H9 (cell line): Measurements from ENCODE around the gene TMA7B. TPM values are rescaled to one million over a fixed set of nuclear protein-coding genes. Genes with fewer than 3 reads are reported as not detected.

Experiments
- DNase-seq: peaks from one replicate; pipeline ENCODE4 v3.0.0-alpha.2; 2017
- H2AFZ ChIP-seq: one replicate; pipeline ENCODE4 v1.6.1; 2013; ENCODE audit warnings: mild to moderate bottlenecking, low read length, control low read depth, moderate library complexity
- H2AK5ac ChIP-seq: 2 replicates; pipeline ENCODE4 v1.6.1; 2013; ENCODE audit warnings: low read length, control low read depth, mixed read lengths; ENCODE audit not compliant: insufficient read length
- H2BK120ac ChIP-seq: one replicate; pipeline ENCODE4 v1.6.1; 2013; ENCODE audit warnings: low read depth, mild to moderate bottlenecking, low read length, control low read depth, inconsistent platforms; ENCODE audit not compliant: poor library complexity, severe bottlenecking
- H2BK12ac ChIP-seq: 2 replicates; pipeline ENCODE4 v1.6.1; 2013; ENCODE audit warnings: low read length, control low read depth, mixed read lengths, low read depth; ENCODE audit not compliant: insufficient read length
- H2BK15ac ChIP-seq: 2 replicates; pipeline ENCODE4 v1.6.1; 2013; ENCODE audit warnings: low read depth, low read length, control low read depth
- H2BK20ac ChIP-seq: one replicate; pipeline ENCODE4 v1.6.1; 2013; ENCODE audit warnings: low read depth, mild to moderate bottlenecking, low read length, control low read depth, inconsistent platforms; ENCODE audit not compliant: poor library complexity, severe bottlenecking
- H2BK5ac ChIP-seq: 2 replicates; pipeline ENCODE4 v1.6.1; 2013; ENCODE audit warnings: low read length, control low read depth, mixed read lengths; ENCODE audit not compliant: insufficient read length
- H3K14ac ChIP-seq: 2 replicates; pipeline ENCODE4 v1.6.1; 2013; ENCODE audit warnings: low read length, control low read depth; ENCODE audit not compliant: insufficient read depth
- H3K18ac ChIP-seq: 2 replicates; pipeline ENCODE4 v1.6.1; 2013; ENCODE audit warnings: low read depth, mild to moderate bottlenecking, mixed read lengths, low read length, control low read depth; ENCODE audit not compliant: insufficient read length
- H3K23ac ChIP-seq: 2 replicates; pipeline ENCODE4 v1.6.1; 2013; ENCODE audit warnings: low read length, control low read depth, mixed read lengths, low read depth; ENCODE audit not compliant: insufficient read length
- H3K23me2 ChIP-seq: 2 replicates; pipeline ENCODE4 v1.6.1; 2013; ENCODE audit warnings: low read depth, mild to moderate bottlenecking, mixed read lengths, low read length, control low read depth; ENCODE audit not compliant: insufficient read length, poor library complexity, severe bottlenecking
- H3K27ac ChIP-seq: 2 replicates; pipeline ENCODE4 v1.5.1; 2013; ENCODE audit warnings: low read length, control low read depth, mixed read lengths, low read depth; ENCODE audit not compliant: insufficient read length
- H3K27me3 ChIP-seq: 2 replicates; pipeline ENCODE4 v1.6.1; 2013; ENCODE audit warnings: low read length, control low read depth, inconsistent platforms; ENCODE audit not compliant: insufficient read depth
- H3K4ac ChIP-seq: 2 replicates; pipeline ENCODE4 v1.6.1; 2013; ENCODE audit warnings: low read depth, mild to moderate bottlenecking, control low read depth, inconsistent platforms, low read length, moderate library complexity
- H3K4me1 ChIP-seq: 2 replicates; pipeline ENCODE4 v1.6.1; 2013; ENCODE audit warnings: low read length, control low read depth, inconsistent platforms; ENCODE audit not compliant: insufficient read depth
- H3K4me2 ChIP-seq: 2 replicates; pipeline ENCODE4 v1.6.1; 2013; ENCODE audit warnings: low read length, control low read depth, mixed read lengths; ENCODE audit not compliant: insufficient read length, insufficient read depth
- H3K56ac ChIP-seq: 2 replicates; pipeline ENCODE4 v1.6.1; 2013; ENCODE audit warnings: low read depth, mild to moderate bottlenecking, mixed read lengths, low read length, control low read depth; ENCODE audit not compliant: insufficient read length
- H3K79me1 ChIP-seq: 2 replicates; pipeline ENCODE4 v1.6.1; 2013; ENCODE audit warnings: low read depth, mild to moderate bottlenecking, moderate library complexity, low read length, control low read depth, inconsistent platforms; ENCODE audit not compliant: insufficient read depth, poor library complexity, severe bottlenecking
- H3K79me2 ChIP-seq: 2 replicates; pipeline ENCODE4 v1.6.1; 2013; ENCODE audit warnings: low read length, control low read depth, inconsistent platforms; ENCODE audit not compliant: insufficient read depth
- H3K9ac ChIP-seq: 2 replicates; pipeline ENCODE4 v1.6.1; 2013; ENCODE audit warnings: low read length, control low read depth, mixed read lengths; ENCODE audit not compliant: insufficient read length; ENCODE audit errors: extremely low read depth
- H3K9me3 ChIP-seq: one replicate; pipeline ENCODE4 v1.6.1; 2013; ENCODE audit warnings: low read depth, low read length, inconsistent platforms; ENCODE audit not compliant: control insufficient read depth
- H3T11ph ChIP-seq: one replicate; pipeline ENCODE4 v1.6.1; 2013; ENCODE audit warnings: mild to moderate bottlenecking, low read length, control low read depth, inconsistent platforms
- H4K20me1 ChIP-seq: one replicate; pipeline ENCODE4 v1.6.1; 2013; ENCODE audit not compliant: control insufficient read depth, insufficient read length, insufficient read depth
- H4K5ac ChIP-seq: 2 replicates; pipeline ENCODE4 v1.6.1; 2013; ENCODE audit warnings: low read depth, mild to moderate bottlenecking, mixed read lengths, low read length, control low read depth; ENCODE audit not compliant: insufficient read length
- H4K8ac ChIP-seq: replicated peaks from 2 replicates; pipeline ENCODE4 v1.6.1; 2013; ENCODE audit warnings: low read length, control low read depth, mixed read lengths, low read depth; ENCODE audit not compliant: insufficient read length
- H4K91ac ChIP-seq: 2 replicates; pipeline ENCODE4 v1.6.1; 2013; ENCODE audit warnings: low read depth, mild to moderate bottlenecking, moderate library complexity, mixed read lengths, low read length, control low read depth; ENCODE audit not compliant: insufficient read length
- H3K27ac Mint-ChIP-seq, 3 experiments: 2 replicates in 2 of 3; 3 replicates in 1 of 3; pipeline ENCODE4 v1.8.0; 2020 to 2021; ENCODE audit warnings: mixed read lengths in 3 of 3, mild to moderate bottlenecking in 1 of 3, moderate library complexity in 1 of 3
- H3K27me3 Mint-ChIP-seq: 2 replicates; pipeline ENCODE4 v1.8.0; 2021; ENCODE audit warnings: low read depth, mild to moderate bottlenecking, moderate library complexity, mixed read lengths
- H3K36me3 Mint-ChIP-seq, 3 experiments: 2 replicates in 2 of 3; 3 replicates in 1 of 3; pipeline ENCODE4 v1.8.0; 2020 to 2021; ENCODE audit warnings: low read depth in 3 of 3, mixed read lengths in 3 of 3; ENCODE audit not compliant: insufficient read depth in 1 of 3
- H3K4me1 Mint-ChIP-seq, 2 experiments: 2 replicates each; pipeline ENCODE4 v1.8.0; 2020; ENCODE audit warnings: mixed read lengths in 2 of 2
- H3K4me3 Mint-ChIP-seq, 2 experiments: 2 replicates in 1 of 2; 3 replicates in 1 of 2; pipeline ENCODE4 v1.8.0; 2020 to 2021; ENCODE audit warnings: mild to moderate bottlenecking in 2 of 2, mixed read lengths in 2 of 2, moderate library complexity in 1 of 2
- H3K9me3 Mint-ChIP-seq, 2 experiments: 2 replicates in 1 of 2; 3 replicates in 1 of 2; pipeline ENCODE4 v1.8.0; 2020; ENCODE audit warnings: mild to moderate bottlenecking in 2 of 2, mixed read lengths in 2 of 2, moderate library complexity in 1 of 2
- WGBS: extraction: QIAGEN DNeasy Blood & Tissue Kit; methylation state at CpG from one replicate; pipeline ENCODE4 v1.1.7; 2013; ENCODE audit warnings: missing lambda C conversion rate, low lambda C conversion rate, mixed read lengths; ENCODE audit not compliant: insufficient read length; ENCODE audit errors: extremely low coverage; 5-methylcytosine and 5-hydroxymethylcytosine counted together
- total RNA-seq: library from RNA; stranded (reverse); gene quantifications from 2 replicates; pipeline ENCODE4 v1.2.1, GENCODE V29; 2021
- TF ChIP-seq, protein P1 (sequence below): fragments of 200-600 bp; sonication (generic); conservative IDR thresholded peaks from 3 replicates; pipeline ENCODE4 v1.8.0; 2021; ENCODE audit warnings: antibody characterized with exemption, mild to moderate bottlenecking

Gene TMA7B
- total RNA-seq, 1 experiment from 2014 or later, result not detected

- H4K5ac ChIP-seq, result no peak overlapping the region
- H3K4me1 ChIP-seq, result no peaks in the 10 kb centered on the region
- no peak for DNase-seq
- no peak overlapping the region for H3K27ac Mint-ChIP-seq
- H3K9me3 ChIP-seq, result no peaks in the 10 kb centered on the region
- H3K56ac ChIP-seq, result no peak overlapping the region
- H4K91ac ChIP-seq, result no peak overlapping the region
- no peak overlapping the region for H2BK12ac ChIP-seq
- no peak overlapping the region for H2BK120ac ChIP-seq
- H4K20me1 ChIP-seq, result no peaks in the 10 kb centered on the region
- H3K4me1 Mint-ChIP-seq, result peaks cover 13 to 35% of the 10 kb centered on the region in 2 experiments
- no peak overlapping the region for H3K14ac ChIP-seq
- H2BK20ac ChIP-seq, result no peak overlapping the region
- no peaks in the 10 kb centered on the region for H3K27me3 ChIP-seq
- peak overlapping the region; percentile 79 for H2AFZ ChIP-seq
- no peak overlapping the region for H4K8ac ChIP-seq
- TF ChIP-seq, protein P1, sequence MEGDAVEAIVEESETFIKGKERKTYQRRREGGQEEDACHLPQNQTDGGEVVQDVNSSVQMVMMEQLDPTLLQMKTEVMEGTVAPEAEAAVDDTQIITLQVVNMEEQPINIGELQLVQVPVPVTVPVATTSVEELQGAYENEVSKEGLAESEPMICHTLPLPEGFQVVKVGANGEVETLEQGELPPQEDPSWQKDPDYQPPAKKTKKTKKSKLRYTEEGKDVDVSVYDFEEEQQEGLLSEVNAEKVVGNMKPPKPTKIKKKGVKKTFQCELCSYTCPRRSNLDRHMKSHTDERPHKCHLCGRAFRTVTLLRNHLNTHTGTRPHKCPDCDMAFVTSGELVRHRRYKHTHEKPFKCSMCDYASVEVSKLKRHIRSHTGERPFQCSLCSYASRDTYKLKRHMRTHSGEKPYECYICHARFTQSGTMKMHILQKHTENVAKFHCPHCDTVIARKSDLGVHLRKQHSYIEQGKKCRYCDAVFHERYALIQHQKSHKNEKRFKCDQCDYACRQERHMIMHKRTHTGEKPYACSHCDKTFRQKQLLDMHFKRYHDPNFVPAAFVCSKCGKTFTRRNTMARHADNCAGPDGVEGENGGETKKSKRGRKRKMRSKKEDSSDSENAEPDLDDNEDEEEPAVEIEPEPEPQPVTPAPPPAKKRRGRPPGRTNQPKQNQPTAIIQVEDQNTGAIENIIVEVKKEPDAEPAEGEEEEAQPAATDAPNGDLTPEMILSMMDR, result no peak
- no peak overlapping the region for H3K23ac ChIP-seq
- H2BK5ac ChIP-seq, result no peak overlapping the region
- no peak overlapping the region for H2BK15ac ChIP-seq
- H3K36me3 Mint-ChIP-seq, result no peaks in the 10 kb centered on the region
- H3K4me2 ChIP-seq, result no peak overlapping the region
- no peak overlapping the region for H3K4me3 Mint-ChIP-seq
- H3K23me2 ChIP-seq, result no peaks in the 10 kb centered on the region
- WGBS, result no CpG with 5 or more reads among the region's 12 CpGs
- H3K27me3 Mint-ChIP-seq, result peaks cover 2% of the 10 kb centered on the region
- no peak overlapping the region for H2AK5ac ChIP-seq
- H3T11ph ChIP-seq, result no peak overlapping the region
- H3K9me3 Mint-ChIP-seq, result no peaks in the 10 kb centered on the region
- no peak overlapping the region for H3K4ac ChIP-seq
- no peaks in the 10 kb centered on the region for H3K79me1 ChIP-seq
- H3K79me2 ChIP-seq, result no peaks in the 10 kb centered on the region
- no peak overlapping the region for H3K27ac ChIP-seq
- H3K18ac ChIP-seq, result no peak overlapping the region
- no peak overlapping the region for H3K9ac ChIP-seq
These were observed 42.3 kb upstream of the TMA7B start for GRCh38 chr22:39917776-39918495.
